ENCODE results near the gene SCAPER. TPM values are rescaled to one million over a fixed set of nuclear protein-coding genes. Genes with fewer than 3 reads are reported as not detected.

Gene SCAPER
- total RNA-seq, 1 experiment from 2014 or later: 10.3 TPM

DNA sequence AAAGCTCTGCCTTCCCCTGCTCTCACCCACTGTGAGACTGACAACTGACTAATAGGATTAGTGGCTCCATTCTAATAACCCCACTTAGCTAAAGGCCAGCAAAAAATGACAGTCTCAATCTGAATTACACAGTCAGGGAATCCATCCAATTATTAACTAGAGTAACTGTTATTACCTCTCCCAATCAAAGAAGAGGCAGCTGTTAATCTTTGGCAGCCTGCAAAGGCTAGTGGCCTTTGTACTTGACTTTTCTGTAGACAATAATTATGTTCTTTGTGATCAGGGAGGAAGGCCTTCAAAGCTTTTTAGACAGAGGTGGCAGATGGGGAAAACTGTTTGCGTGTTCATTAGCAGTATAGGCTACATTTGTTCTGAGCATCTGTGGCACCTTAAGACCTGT, 390.9 kb downstream of the SCAPER start:
- no peak overlapping the region for H3K27ac Mint-ChIP-seq
- no peak for DNase-seq (ENCODE audit: low spot score)
- no peaks in the 10 kb centered on the region for H3K27me3 Mint-ChIP-seq (ENCODE audit: low read depth)
- ATAC-seq: no peak
- H3K4me1 Mint-ChIP-seq: peaks cover 19% of the 10 kb centered on the region
- ChIA-PET POLR2A (no interaction called here), CTCF (no interaction called here)
- no peak for TF ChIP-seq RELA (CRISPR knock-in tag; IDR thresholded peaks at IDR 0.05; ENCODE audit: borderline replicate concordance)
- no peak for TF ChIP-seq CBFB (CRISPR knock-in tag; IDR thresholded peaks at IDR 0.05; ENCODE audit: low read depth)
- TF ChIP-seq, protein P1, sequence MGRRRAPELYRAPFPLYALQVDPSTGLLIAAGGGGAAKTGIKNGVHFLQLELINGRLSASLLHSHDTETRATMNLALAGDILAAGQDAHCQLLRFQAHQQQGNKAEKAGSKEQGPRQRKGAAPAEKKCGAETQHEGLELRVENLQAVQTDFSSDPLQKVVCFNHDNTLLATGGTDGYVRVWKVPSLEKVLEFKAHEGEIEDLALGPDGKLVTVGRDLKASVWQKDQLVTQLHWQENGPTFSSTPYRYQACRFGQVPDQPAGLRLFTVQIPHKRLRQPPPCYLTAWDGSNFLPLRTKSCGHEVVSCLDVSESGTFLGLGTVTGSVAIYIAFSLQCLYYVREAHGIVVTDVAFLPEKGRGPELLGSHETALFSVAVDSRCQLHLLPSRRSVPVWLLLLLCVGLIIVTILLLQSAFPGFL (CRISPR knock-in tag; IDR thresholded peaks at IDR 0.05; ENCODE audit: borderline replicate concordance): no peak
- TF ChIP-seq, protein P2, sequence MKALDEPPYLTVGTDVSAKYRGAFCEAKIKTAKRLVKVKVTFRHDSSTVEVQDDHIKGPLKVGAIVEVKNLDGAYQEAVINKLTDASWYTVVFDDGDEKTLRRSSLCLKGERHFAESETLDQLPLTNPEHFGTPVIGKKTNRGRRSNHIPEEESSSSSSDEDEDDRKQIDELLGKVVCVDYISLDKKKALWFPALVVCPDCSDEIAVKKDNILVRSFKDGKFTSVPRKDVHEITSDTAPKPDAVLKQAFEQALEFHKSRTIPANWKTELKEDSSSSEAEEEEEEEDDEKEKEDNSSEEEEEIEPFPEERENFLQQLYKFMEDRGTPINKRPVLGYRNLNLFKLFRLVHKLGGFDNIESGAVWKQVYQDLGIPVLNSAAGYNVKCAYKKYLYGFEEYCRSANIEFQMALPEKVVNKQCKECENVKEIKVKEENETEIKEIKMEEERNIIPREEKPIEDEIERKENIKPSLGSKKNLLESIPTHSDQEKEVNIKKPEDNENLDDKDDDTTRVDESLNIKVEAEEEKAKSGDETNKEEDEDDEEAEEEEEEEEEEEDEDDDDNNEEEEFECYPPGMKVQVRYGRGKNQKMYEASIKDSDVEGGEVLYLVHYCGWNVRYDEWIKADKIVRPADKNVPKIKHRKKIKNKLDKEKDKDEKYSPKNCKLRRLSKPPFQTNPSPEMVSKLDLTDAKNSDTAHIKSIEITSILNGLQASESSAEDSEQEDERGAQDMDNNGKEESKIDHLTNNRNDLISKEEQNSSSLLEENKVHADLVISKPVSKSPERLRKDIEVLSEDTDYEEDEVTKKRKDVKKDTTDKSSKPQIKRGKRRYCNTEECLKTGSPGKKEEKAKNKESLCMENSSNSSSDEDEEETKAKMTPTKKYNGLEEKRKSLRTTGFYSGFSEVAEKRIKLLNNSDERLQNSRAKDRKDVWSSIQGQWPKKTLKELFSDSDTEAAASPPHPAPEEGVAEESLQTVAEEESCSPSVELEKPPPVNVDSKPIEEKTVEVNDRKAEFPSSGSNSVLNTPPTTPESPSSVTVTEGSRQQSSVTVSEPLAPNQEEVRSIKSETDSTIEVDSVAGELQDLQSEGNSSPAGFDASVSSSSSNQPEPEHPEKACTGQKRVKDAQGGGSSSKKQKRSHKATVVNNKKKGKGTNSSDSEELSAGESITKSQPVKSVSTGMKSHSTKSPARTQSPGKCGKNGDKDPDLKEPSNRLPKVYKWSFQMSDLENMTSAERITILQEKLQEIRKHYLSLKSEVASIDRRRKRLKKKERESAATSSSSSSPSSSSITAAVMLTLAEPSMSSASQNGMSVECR (CRISPR knock-in tag; IDR thresholded peaks at IDR 0.05; ENCODE audit: borderline replicate concordance): no peak
- TF ChIP-seq FOXP1 (CRISPR knock-in tag; IDR thresholded peaks at IDR 0.05; ENCODE audit: borderline replicate concordance): no peak
- TF ChIP-seq, protein P3, sequence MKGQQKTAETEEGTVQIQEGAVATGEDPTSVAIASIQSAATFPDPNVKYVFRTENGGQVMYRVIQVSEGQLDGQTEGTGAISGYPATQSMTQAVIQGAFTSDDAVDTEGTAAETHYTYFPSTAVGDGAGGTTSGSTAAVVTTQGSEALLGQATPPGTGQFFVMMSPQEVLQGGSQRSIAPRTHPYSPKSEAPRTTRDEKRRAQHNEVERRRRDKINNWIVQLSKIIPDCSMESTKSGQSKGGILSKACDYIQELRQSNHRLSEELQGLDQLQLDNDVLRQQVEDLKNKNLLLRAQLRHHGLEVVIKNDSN (CRISPR knock-in tag; IDR thresholded peaks at IDR 0.05): no peak
- no peak for TF ChIP-seq NR3C1 (CRISPR knock-in tag; conservative IDR thresholded peaks at IDR 0.05; ENCODE audit: low read depth)
- TF ChIP-seq, protein P4, sequence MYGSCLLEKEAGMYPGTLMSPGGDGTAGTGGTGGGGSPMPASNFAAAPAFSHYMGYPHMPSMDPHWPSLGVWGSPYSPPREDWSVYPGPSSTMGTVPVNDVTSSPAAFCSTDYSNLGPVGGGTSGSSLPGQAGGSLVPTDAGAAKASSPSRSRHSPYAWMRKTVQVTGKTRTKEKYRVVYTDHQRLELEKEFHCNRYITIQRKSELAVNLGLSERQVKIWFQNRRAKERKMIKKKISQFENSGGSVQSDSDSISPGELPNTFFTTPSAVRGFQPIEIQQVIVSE (CRISPR knock-in tag; IDR thresholded peaks at IDR 0.05; ENCODE audit: borderline replicate concordance): no peak
- H3K4me3 Mint-ChIP-seq: no peak overlapping the region
- H3K9me3 Mint-ChIP-seq: peaks cover 5% of the 10 kb centered on the region; the same call in 1 of the 2 replicates
- H3K36me3 Mint-ChIP-seq: no peaks in the 10 kb centered on the region

DNA sequence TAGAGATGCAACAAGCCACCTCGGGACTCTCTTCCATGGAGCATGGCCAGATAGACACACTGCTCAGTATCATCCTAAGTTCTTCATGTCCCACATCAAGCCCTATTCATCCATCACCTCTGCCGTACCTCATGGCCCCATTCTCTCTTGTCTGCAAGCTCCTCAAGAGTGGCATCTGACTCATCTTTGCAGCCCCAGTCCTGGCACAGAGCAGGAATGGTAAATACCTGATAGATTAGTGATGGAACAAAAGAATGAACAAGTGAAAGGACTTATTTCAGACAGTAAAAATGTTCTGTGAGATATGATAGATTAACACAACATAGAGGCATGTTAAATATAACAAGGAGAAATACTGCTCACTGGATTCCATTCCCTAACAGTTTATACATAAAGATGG, 392.2 kb downstream of the SCAPER start:
- H3K4me3 Mint-ChIP-seq: no peak overlapping the region
- ATAC-seq: no peak
- POLR2A ChIA-PET: no interaction called here
- no peak for TF ChIP-seq CREB1 (CRISPR knock-in tag; IDR thresholded peaks at IDR 0.05)
- TF ChIP-seq, protein P5, sequence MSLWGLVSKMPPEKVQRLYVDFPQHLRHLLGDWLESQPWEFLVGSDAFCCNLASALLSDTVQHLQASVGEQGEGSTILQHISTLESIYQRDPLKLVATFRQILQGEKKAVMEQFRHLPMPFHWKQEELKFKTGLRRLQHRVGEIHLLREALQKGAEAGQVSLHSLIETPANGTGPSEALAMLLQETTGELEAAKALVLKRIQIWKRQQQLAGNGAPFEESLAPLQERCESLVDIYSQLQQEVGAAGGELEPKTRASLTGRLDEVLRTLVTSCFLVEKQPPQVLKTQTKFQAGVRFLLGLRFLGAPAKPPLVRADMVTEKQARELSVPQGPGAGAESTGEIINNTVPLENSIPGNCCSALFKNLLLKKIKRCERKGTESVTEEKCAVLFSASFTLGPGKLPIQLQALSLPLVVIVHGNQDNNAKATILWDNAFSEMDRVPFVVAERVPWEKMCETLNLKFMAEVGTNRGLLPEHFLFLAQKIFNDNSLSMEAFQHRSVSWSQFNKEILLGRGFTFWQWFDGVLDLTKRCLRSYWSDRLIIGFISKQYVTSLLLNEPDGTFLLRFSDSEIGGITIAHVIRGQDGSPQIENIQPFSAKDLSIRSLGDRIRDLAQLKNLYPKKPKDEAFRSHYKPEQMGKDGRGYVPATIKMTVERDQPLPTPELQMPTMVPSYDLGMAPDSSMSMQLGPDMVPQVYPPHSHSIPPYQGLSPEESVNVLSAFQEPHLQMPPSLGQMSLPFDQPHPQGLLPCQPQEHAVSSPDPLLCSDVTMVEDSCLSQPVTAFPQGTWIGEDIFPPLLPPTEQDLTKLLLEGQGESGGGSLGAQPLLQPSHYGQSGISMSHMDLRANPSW (CRISPR knock-in tag; conservative IDR thresholded peaks at IDR 0.05; ENCODE audit: low read depth): no peak
- no peak for TF ChIP-seq CREM (CRISPR knock-in tag; IDR thresholded peaks at IDR 0.05)
- TF ChIP-seq ZBTB21 (CRISPR knock-in tag; IDR thresholded peaks at IDR 0.05; ENCODE audit: borderline replicate concordance): no peak
- TF ChIP-seq KAT7 (CRISPR knock-in tag; IDR thresholded peaks at IDR 0.05; ENCODE audit: borderline replicate concordance): no peak
- TF ChIP-seq SOX15 (CRISPR knock-in tag; IDR thresholded peaks at IDR 0.05): no peak
- TF ChIP-seq, protein P6, sequence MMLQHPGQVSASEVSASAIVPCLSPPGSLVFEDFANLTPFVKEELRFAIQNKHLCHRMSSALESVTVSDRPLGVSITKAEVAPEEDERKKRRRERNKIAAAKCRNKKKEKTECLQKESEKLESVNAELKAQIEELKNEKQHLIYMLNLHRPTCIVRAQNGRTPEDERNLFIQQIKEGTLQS (CRISPR knock-in tag; conservative IDR thresholded peaks at IDR 0.05): no peak
- no peak for TF ChIP-seq NR3C1 (CRISPR knock-in tag; conservative IDR thresholded peaks at IDR 0.05; ENCODE audit: low read depth)
- TF ChIP-seq, protein P7, sequence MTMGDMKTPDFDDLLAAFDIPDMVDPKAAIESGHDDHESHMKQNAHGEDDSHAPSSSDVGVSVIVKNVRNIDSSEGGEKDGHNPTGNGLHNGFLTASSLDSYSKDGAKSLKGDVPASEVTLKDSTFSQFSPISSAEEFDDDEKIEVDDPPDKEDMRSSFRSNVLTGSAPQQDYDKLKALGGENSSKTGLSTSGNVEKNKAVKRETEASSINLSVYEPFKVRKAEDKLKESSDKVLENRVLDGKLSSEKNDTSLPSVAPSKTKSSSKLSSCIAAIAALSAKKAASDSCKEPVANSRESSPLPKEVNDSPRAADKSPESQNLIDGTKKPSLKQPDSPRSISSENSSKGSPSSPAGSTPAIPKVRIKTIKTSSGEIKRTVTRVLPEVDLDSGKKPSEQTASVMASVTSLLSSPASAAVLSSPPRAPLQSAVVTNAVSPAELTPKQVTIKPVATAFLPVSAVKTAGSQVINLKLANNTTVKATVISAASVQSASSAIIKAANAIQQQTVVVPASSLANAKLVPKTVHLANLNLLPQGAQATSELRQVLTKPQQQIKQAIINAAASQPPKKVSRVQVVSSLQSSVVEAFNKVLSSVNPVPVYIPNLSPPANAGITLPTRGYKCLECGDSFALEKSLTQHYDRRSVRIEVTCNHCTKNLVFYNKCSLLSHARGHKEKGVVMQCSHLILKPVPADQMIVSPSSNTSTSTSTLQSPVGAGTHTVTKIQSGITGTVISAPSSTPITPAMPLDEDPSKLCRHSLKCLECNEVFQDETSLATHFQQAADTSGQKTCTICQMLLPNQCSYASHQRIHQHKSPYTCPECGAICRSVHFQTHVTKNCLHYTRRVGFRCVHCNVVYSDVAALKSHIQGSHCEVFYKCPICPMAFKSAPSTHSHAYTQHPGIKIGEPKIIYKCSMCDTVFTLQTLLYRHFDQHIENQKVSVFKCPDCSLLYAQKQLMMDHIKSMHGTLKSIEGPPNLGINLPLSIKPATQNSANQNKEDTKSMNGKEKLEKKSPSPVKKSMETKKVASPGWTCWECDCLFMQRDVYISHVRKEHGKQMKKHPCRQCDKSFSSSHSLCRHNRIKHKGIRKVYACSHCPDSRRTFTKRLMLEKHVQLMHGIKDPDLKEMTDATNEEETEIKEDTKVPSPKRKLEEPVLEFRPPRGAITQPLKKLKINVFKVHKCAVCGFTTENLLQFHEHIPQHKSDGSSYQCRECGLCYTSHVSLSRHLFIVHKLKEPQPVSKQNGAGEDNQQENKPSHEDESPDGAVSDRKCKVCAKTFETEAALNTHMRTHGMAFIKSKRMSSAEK (CRISPR knock-in tag; IDR thresholded peaks at IDR 0.05; ENCODE audit: borderline replicate concordance): no peak
- TF ChIP-seq SMAD4 (CRISPR knock-in tag; IDR thresholded peaks at IDR 0.05): no peak
- TF ChIP-seq IRF2 (CRISPR knock-in tag; IDR thresholded peaks at IDR 0.05; ENCODE audit: borderline replicate concordance, low read depth): no peak
- TF ChIP-seq, protein P8, sequence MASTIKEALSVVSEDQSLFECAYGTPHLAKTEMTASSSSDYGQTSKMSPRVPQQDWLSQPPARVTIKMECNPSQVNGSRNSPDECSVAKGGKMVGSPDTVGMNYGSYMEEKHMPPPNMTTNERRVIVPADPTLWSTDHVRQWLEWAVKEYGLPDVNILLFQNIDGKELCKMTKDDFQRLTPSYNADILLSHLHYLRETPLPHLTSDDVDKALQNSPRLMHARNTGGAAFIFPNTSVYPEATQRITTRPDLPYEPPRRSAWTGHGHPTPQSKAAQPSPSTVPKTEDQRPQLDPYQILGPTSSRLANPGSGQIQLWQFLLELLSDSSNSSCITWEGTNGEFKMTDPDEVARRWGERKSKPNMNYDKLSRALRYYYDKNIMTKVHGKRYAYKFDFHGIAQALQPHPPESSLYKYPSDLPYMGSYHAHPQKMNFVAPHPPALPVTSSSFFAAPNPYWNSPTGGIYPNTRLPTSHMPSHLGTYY (CRISPR knock-in tag; IDR thresholded peaks at IDR 0.05): no peak

More for the DNA sequence above, 392.2 kb downstream of the SCAPER start:
- Mint-ChIP-seq H3K36me3 (no peaks in the 10 kb centered on the region), H3K27ac (no peak overlapping the region), H3K4me1 (peaks cover 6% of the 10 kb centered on the region), H3K9me3 (peaks cover 5% of the 10 kb centered on the region; the same call in 1 of the 2 replicates), H3K27me3 (ENCODE audit: low read depth) (no peaks in the 10 kb centered on the region)
- DNase-seq (ENCODE audit: low spot score): no peak
- CTCF ChIA-PET: no interaction called here

Measured in WTC11 (cell line).